H9 (cell line): ENCODE data around the gene CDKAL1. TPM values are rescaled to one million over a fixed set of nuclear protein-coding genes. Genes with fewer than 3 reads are reported as not detected.

Experiments used
- DNase-seq: peaks from one replicate; pipeline ENCODE4 v3.0.0-alpha.2; 2017
- H2AFZ ChIP-seq: one replicate; pipeline ENCODE4 v1.6.1; 2013; ENCODE audit warnings: mild to moderate bottlenecking, low read length, control low read depth, moderate library complexity
- H2AK5ac ChIP-seq: 2 replicates; pipeline ENCODE4 v1.6.1; 2013; ENCODE audit warnings: low read length, control low read depth, mixed read lengths; ENCODE audit not compliant: insufficient read length
- H2BK120ac ChIP-seq: one replicate; pipeline ENCODE4 v1.6.1; 2013; ENCODE audit warnings: low read depth, mild to moderate bottlenecking, low read length, control low read depth, inconsistent platforms; ENCODE audit not compliant: poor library complexity, severe bottlenecking
- H2BK12ac ChIP-seq: 2 replicates; pipeline ENCODE4 v1.6.1; 2013; ENCODE audit warnings: low read length, control low read depth, mixed read lengths, low read depth; ENCODE audit not compliant: insufficient read length
- H2BK15ac ChIP-seq: 2 replicates; pipeline ENCODE4 v1.6.1; 2013; ENCODE audit warnings: low read depth, low read length, control low read depth
- H2BK20ac ChIP-seq: one replicate; pipeline ENCODE4 v1.6.1; 2013; ENCODE audit warnings: low read depth, mild to moderate bottlenecking, low read length, control low read depth, inconsistent platforms; ENCODE audit not compliant: poor library complexity, severe bottlenecking
- H2BK5ac ChIP-seq: 2 replicates; pipeline ENCODE4 v1.6.1; 2013; ENCODE audit warnings: low read length, control low read depth, mixed read lengths; ENCODE audit not compliant: insufficient read length
- H3K14ac ChIP-seq: 2 replicates; pipeline ENCODE4 v1.6.1; 2013; ENCODE audit warnings: low read length, control low read depth; ENCODE audit not compliant: insufficient read depth
- H3K18ac ChIP-seq: 2 replicates; pipeline ENCODE4 v1.6.1; 2013; ENCODE audit warnings: low read depth, mild to moderate bottlenecking, mixed read lengths, low read length, control low read depth; ENCODE audit not compliant: insufficient read length
- H3K23ac ChIP-seq: 2 replicates; pipeline ENCODE4 v1.6.1; 2013; ENCODE audit warnings: low read length, control low read depth, mixed read lengths, low read depth; ENCODE audit not compliant: insufficient read length
- H3K23me2 ChIP-seq: 2 replicates; pipeline ENCODE4 v1.6.1; 2013; ENCODE audit warnings: low read depth, mild to moderate bottlenecking, mixed read lengths, low read length, control low read depth; ENCODE audit not compliant: insufficient read length, poor library complexity, severe bottlenecking
- H3K27ac ChIP-seq: 2 replicates; pipeline ENCODE4 v1.5.1; 2013; ENCODE audit warnings: low read length, control low read depth, mixed read lengths, low read depth; ENCODE audit not compliant: insufficient read length
- H3K27me3 ChIP-seq: 2 replicates; pipeline ENCODE4 v1.6.1; 2013; ENCODE audit warnings: low read length, control low read depth, inconsistent platforms; ENCODE audit not compliant: insufficient read depth
- H3K4ac ChIP-seq: 2 replicates; pipeline ENCODE4 v1.6.1; 2013; ENCODE audit warnings: low read depth, mild to moderate bottlenecking, control low read depth, inconsistent platforms, low read length, moderate library complexity
- H3K4me1 ChIP-seq: 2 replicates; pipeline ENCODE4 v1.6.1; 2013; ENCODE audit warnings: low read length, control low read depth, inconsistent platforms; ENCODE audit not compliant: insufficient read depth
- H3K4me2 ChIP-seq: 2 replicates; pipeline ENCODE4 v1.6.1; 2013; ENCODE audit warnings: low read length, control low read depth, mixed read lengths; ENCODE audit not compliant: insufficient read length, insufficient read depth
- H3K56ac ChIP-seq: 2 replicates; pipeline ENCODE4 v1.6.1; 2013; ENCODE audit warnings: low read depth, mild to moderate bottlenecking, mixed read lengths, low read length, control low read depth; ENCODE audit not compliant: insufficient read length
- H3K79me1 ChIP-seq: 2 replicates; pipeline ENCODE4 v1.6.1; 2013; ENCODE audit warnings: low read depth, mild to moderate bottlenecking, moderate library complexity, low read length, control low read depth, inconsistent platforms; ENCODE audit not compliant: insufficient read depth, poor library complexity, severe bottlenecking
- H3K79me2 ChIP-seq: 2 replicates; pipeline ENCODE4 v1.6.1; 2013; ENCODE audit warnings: low read length, control low read depth, inconsistent platforms; ENCODE audit not compliant: insufficient read depth
- H3K9ac ChIP-seq: 2 replicates; pipeline ENCODE4 v1.6.1; 2013; ENCODE audit warnings: low read length, control low read depth, mixed read lengths; ENCODE audit not compliant: insufficient read length; ENCODE audit errors: extremely low read depth
- H3K9me3 ChIP-seq: one replicate; pipeline ENCODE4 v1.6.1; 2013; ENCODE audit warnings: low read depth, low read length, inconsistent platforms; ENCODE audit not compliant: control insufficient read depth
- H3T11ph ChIP-seq: one replicate; pipeline ENCODE4 v1.6.1; 2013; ENCODE audit warnings: mild to moderate bottlenecking, low read length, control low read depth, inconsistent platforms
- H4K20me1 ChIP-seq: one replicate; pipeline ENCODE4 v1.6.1; 2013; ENCODE audit not compliant: control insufficient read depth, insufficient read length, insufficient read depth
- H4K5ac ChIP-seq: 2 replicates; pipeline ENCODE4 v1.6.1; 2013; ENCODE audit warnings: low read depth, mild to moderate bottlenecking, mixed read lengths, low read length, control low read depth; ENCODE audit not compliant: insufficient read length
- H4K8ac ChIP-seq: replicated peaks from 2 replicates; pipeline ENCODE4 v1.6.1; 2013; ENCODE audit warnings: low read length, control low read depth, mixed read lengths, low read depth; ENCODE audit not compliant: insufficient read length
- H4K91ac ChIP-seq: 2 replicates; pipeline ENCODE4 v1.6.1; 2013; ENCODE audit warnings: low read depth, mild to moderate bottlenecking, moderate library complexity, mixed read lengths, low read length, control low read depth; ENCODE audit not compliant: insufficient read length
- H3K27ac Mint-ChIP-seq, 3 experiments: 2 replicates in 2 of 3; 3 replicates in 1 of 3; pipeline ENCODE4 v1.8.0; 2020 to 2021; ENCODE audit warnings: mixed read lengths in 3 of 3, mild to moderate bottlenecking in 1 of 3, moderate library complexity in 1 of 3
- H3K27me3 Mint-ChIP-seq: 2 replicates; pipeline ENCODE4 v1.8.0; 2021; ENCODE audit warnings: low read depth, mild to moderate bottlenecking, moderate library complexity, mixed read lengths
- H3K36me3 Mint-ChIP-seq, 3 experiments: 2 replicates in 2 of 3; 3 replicates in 1 of 3; pipeline ENCODE4 v1.8.0; 2020 to 2021; ENCODE audit warnings: low read depth in 3 of 3, mixed read lengths in 3 of 3; ENCODE audit not compliant: insufficient read depth in 1 of 3
- H3K4me1 Mint-ChIP-seq, 2 experiments: 2 replicates each; pipeline ENCODE4 v1.8.0; 2020; ENCODE audit warnings: mixed read lengths in 2 of 2
- H3K4me3 Mint-ChIP-seq, 2 experiments: 2 replicates in 1 of 2; 3 replicates in 1 of 2; pipeline ENCODE4 v1.8.0; 2020 to 2021; ENCODE audit warnings: mild to moderate bottlenecking in 2 of 2, mixed read lengths in 2 of 2, moderate library complexity in 1 of 2
- H3K9me3 Mint-ChIP-seq, 2 experiments: 2 replicates in 1 of 2; 3 replicates in 1 of 2; pipeline ENCODE4 v1.8.0; 2020; ENCODE audit warnings: mild to moderate bottlenecking in 2 of 2, mixed read lengths in 2 of 2, moderate library complexity in 1 of 2
- CTCF ChIP-seq: fragments of 200-600 bp; sonication (generic); conservative IDR thresholded peaks from 3 replicates; pipeline ENCODE4 v1.8.0; 2021; ENCODE audit warnings: antibody characterized with exemption, mild to moderate bottlenecking
- WGBS: extraction: QIAGEN DNeasy Blood & Tissue Kit; methylation state at CpG from one replicate; pipeline ENCODE4 v1.1.7; 2013; ENCODE audit warnings: missing lambda C conversion rate, low lambda C conversion rate, mixed read lengths; ENCODE audit not compliant: insufficient read length; ENCODE audit errors: extremely low coverage; 5-methylcytosine and 5-hydroxymethylcytosine counted together
- total RNA-seq: library from RNA; stranded (reverse); gene quantifications from 2 replicates; pipeline ENCODE4 v1.2.1, GENCODE V29; 2021

CDKAL1 gene
- total RNA-seq, 1 experiment from 2014 or later = 23.0 TPM

GRCh38 chr6:21200134-21200870 lies 666.0 kb downstream of the CDKAL1 start:
- Histone ChIP-seq H2AFZ (no peak overlapping the region), H3K4me1 (peaks cover 7% of the 10 kb centered on the region), H3T11ph (no peak overlapping the region)

More at GRCh38 chr6:21200134-21200870, 666.0 kb downstream of the CDKAL1 start:
- Mint-ChIP-seq H3K4me3 (no peak overlapping the region), H3K36me3 (peaks cover 3 to 10% (median 8%) of the 10 kb centered on the region in 3 experiments; a peak in 6 of 7 replicates), H3K27ac (peak overlapping the region in 1 of 3 experiments; percentile 12; a peak in 1 of 7 replicates), H3K4me1 (peaks cover 25 to 33% of the 10 kb centered on the region in 2 experiments), H3K27me3 (no peaks in the 10 kb centered on the region), H3K9me3 (peaks cover 3 to 6% of the 10 kb centered on the region in 2 experiments; a peak in 2 of 5 replicates)
- Histone ChIP-seq H2BK20ac (no peak overlapping the region), H3K14ac (no peak overlapping the region), H3K23me2 (no peaks in the 10 kb centered on the region), H3K79me1 (no peaks in the 10 kb centered on the region), H3K79me2 (no peaks in the 10 kb centered on the region), H4K20me1 (no peaks in the 10 kb centered on the region), H2BK15ac (no peak overlapping the region; the same call in 1 of the 2 replicates), H4K5ac (no peak overlapping the region), H3K4ac (no peak overlapping the region), H3K27ac (no peak overlapping the region), H4K8ac (no peak overlapping the region), H4K91ac (no peak overlapping the region), H3K23ac (no peak overlapping the region), H2BK120ac (no peak overlapping the region), H2AK5ac (no peak overlapping the region), H2BK12ac (no peak overlapping the region), H3K27me3 (no peaks in the 10 kb centered on the region), H3K18ac (no peak overlapping the region), H2BK5ac (no peak overlapping the region), H3K4me2 (no peak overlapping the region), H3K56ac (no peak overlapping the region), H3K9me3 (no peaks in the 10 kb centered on the region), H3K9ac (no peak overlapping the region)
- no peak for TF ChIP-seq CTCF
- no CpG with 5 or more reads among the region's 7 CpGs for WGBS
- DNase-seq = no peak
